KMS-11 (cell line): ENCODE data around the gene C1RL.

Experiments
- H2AFZ ChIP-seq: fragments of 200-600 bp; sonication (generic); 2 replicates; pipeline ENCODE4 v1.6.1; 2016; ENCODE audit warnings: antibody characterized with exemption, mixed run types, low read depth
- H3K27ac ChIP-seq: fragments of 200-600 bp; sonication (generic); 2 replicates; pipeline ENCODE4 v1.6.1; 2016; ENCODE audit warnings: mild to moderate bottlenecking, mixed run types
- H3K27me3 ChIP-seq: fragments of 200-600 bp; sonication (generic); 2 replicates; pipeline ENCODE4 v1.6.1; 2017; ENCODE audit warnings: mild to moderate bottlenecking, low read depth, mixed run types, moderate library complexity; ENCODE audit not compliant: insufficient read depth
- H3K36me3 ChIP-seq: fragments of 200-600 bp; sonication (generic); 2 replicates; pipeline ENCODE4 v1.6.1; 2017; ENCODE audit warnings: mild to moderate bottlenecking, mixed run types; ENCODE audit not compliant: insufficient read depth
- H3K4me1 ChIP-seq: fragments of 200-600 bp; sonication (generic); 2 replicates; pipeline ENCODE4 v1.6.1; 2016; ENCODE audit warnings: mild to moderate bottlenecking, low read depth, mixed run types; ENCODE audit not compliant: poor library complexity, severe bottlenecking
- H3K4me2 ChIP-seq: fragments of 200-600 bp; sonication (generic); 2 replicates; pipeline ENCODE4 v1.7.0; 2016; ENCODE audit warnings: mild to moderate bottlenecking, mixed run types
- H3K4me3 ChIP-seq: fragments of 200-600 bp; sonication (generic); IDR thresholded peaks from 2 replicates; pipeline ENCODE4 v1.6.1; 2017; ENCODE audit warnings: low read depth, low read length, mixed read lengths; ENCODE audit not compliant: insufficient read depth
- H3K79me2 ChIP-seq: fragments of 200-600 bp; sonication (generic); 2 replicates; pipeline ENCODE4 v1.6.1; 2016; ENCODE audit warnings: low read depth, mixed run types; ENCODE audit not compliant: insufficient read depth
- H3K9ac ChIP-seq: fragments of 200-600 bp; sonication (generic); 2 replicates; pipeline ENCODE4 v1.6.1; 2016; ENCODE audit warnings: mild to moderate bottlenecking, mixed run types
- H4K20me1 ChIP-seq: fragments of 200-600 bp; sonication (generic); 2 replicates; pipeline ENCODE4 v1.6.1; 2016; ENCODE audit warnings: mild to moderate bottlenecking, mixed run types; ENCODE audit not compliant: insufficient read depth
- CTCF ChIP-seq: fragments of 200-600 bp; sonication (generic); conservative IDR thresholded peaks from 2 replicates; pipeline ENCODE4 v1.6.1; 2017; ENCODE audit warnings: low read depth, mild to moderate bottlenecking, antibody characterized with exemption, low read length, moderate library complexity, mixed read lengths

Gene C1RL

GRCh38 chr12:7136676-7137075 is 27.7 kb upstream of the C1RL start:
- Histone ChIP-seq H2AFZ (no peak overlapping the region), H4K20me1 (no peaks in the 10 kb centered on the region), H3K4me3 (no peak overlapping the region), H3K4me1 (peaks cover 3% of the 10 kb centered on the region), H3K27ac (no peak overlapping the region), H3K9ac (no peak overlapping the region), H3K79me2 (no peaks in the 10 kb centered on the region), H3K36me3 (no peaks in the 10 kb centered on the region), H3K4me2 (no peak overlapping the region), H3K27me3 (no peaks in the 10 kb centered on the region)
- no peak for TF ChIP-seq CTCF

GRCh38 chr12:7136071-7136470 is 27.1 kb upstream of the C1RL start:
- H3K27ac ChIP-seq, result no peak overlapping the region
- H3K9ac ChIP-seq, result no peak overlapping the region
- peaks cover 2% of the 10 kb centered on the region for H3K4me1 ChIP-seq
- H4K20me1 ChIP-seq, result no peaks in the 10 kb centered on the region
- H3K4me3 ChIP-seq, result no peak overlapping the region
- TF ChIP-seq CTCF, result no peak
- H3K4me2 ChIP-seq, result no peak overlapping the region
- no peak overlapping the region for H2AFZ ChIP-seq
- H3K27me3 ChIP-seq, result no peaks in the 10 kb centered on the region
- no peaks in the 10 kb centered on the region for H3K79me2 ChIP-seq
- no peaks in the 10 kb centered on the region for H3K36me3 ChIP-seq

GRCh38 chr12:7134396-7135166 is 25.6 kb upstream of the C1RL start:
- Histone ChIP-seq H3K4me3 (no peak overlapping the region), H3K4me1 (peaks cover 5% of the 10 kb centered on the region), H4K20me1 (no peaks in the 10 kb centered on the region), H3K27ac (no peak overlapping the region), H2AFZ (no peak overlapping the region), H3K79me2 (no peaks in the 10 kb centered on the region), H3K4me2 (no peak overlapping the region), H3K9ac (no peak overlapping the region), H3K36me3 (no peaks in the 10 kb centered on the region), H3K27me3 (no peaks in the 10 kb centered on the region)
- no peak for TF ChIP-seq CTCF

- peaks cover 12% of the 10 kb centered on the region for H3K4me1 ChIP-seq
- H3K4me3 ChIP-seq, result no peak overlapping the region
- no peak overlapping the region for H3K27ac ChIP-seq
- TF ChIP-seq CTCF, result no peak
- no peaks in the 10 kb centered on the region for H3K36me3 ChIP-seq
- no peaks in the 10 kb centered on the region for H3K27me3 ChIP-seq
- no peak overlapping the region for H2AFZ ChIP-seq
- no peak overlapping the region for H3K9ac ChIP-seq
- H3K79me2 ChIP-seq, result no peaks in the 10 kb centered on the region
- no peak overlapping the region; the same call in 1 of the 2 replicates for H3K4me2 ChIP-seq
- no peaks in the 10 kb centered on the region for H4K20me1 ChIP-seq
These were observed 22.5 kb upstream of the C1RL start for GRCh38 chr12:7131502-7131866.
